ENCODE results near the gene DPYSL5.

The DPYSL5 gene

DNA sequence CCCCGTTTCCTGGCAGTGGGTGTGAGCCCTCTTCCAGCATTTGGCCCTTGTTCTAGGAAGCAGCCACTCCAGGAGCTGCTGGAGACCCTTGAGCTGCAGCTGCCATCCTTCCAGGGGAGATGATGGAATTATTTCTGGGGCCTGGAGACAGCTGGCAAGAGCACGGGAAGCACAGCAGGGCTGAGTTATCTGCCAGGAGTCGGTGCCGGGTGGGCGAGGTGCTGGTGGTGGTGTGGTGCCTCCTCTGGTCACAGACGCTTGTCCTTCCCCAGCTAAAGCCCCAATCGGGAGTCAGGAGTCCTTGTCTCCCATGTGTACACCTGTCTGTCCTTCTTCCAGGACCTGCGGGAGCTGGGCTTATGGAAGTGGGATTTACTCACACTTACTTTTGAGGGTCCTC is 36.0 kb downstream of the DPYSL5 start:
- CTCF ChIA-PET, result interaction anchor here (0.6 to 1.7 kb wide), 6 partner anchors 13 to 336 kb away, joined by 3 to 8 read pairs (median 3); no protein-coding TSS in a partner anchor

DNA sequence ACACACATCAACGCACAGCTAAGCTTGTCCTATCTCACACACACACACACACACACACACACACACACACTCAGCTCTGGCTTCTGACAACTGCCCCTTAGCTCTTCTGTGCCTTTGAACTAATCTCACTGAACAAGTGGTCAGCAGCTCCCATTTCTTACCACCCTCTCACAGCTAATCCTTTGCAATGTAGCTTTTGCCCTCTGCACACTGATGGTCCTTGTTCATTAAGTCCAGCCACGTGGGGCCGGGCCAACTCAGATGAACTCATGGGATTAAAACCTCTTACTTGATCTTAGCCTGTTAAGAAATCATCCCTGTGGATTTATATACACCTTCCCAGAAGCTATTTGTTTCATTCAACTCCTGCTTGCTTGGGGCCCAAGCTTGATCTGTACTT is 36.6 kb downstream of the DPYSL5 start:
- DNase-seq, result no peak
- CTCF ChIA-PET, result interaction anchor here (0.6 to 1.7 kb wide), 6 partner anchors 14 to 336 kb away, joined by 3 to 8 read pairs (median 3); no protein-coding TSS in a partner anchor
- H3K27me3 ChIP-seq (replicated peaks in 2 of 5; ENCODE audit: control insufficient read depth in 4 of 5, insufficient read depth in 5 of 5, low read length in 4 of 5), result no peaks in the 10 kb centered on the region

More for the DNA sequence above, 36.0 kb downstream of the DPYSL5 start:
- Histone ChIP-seq H3K27me3 (replicated peaks in 2 of 5; ENCODE audit: control insufficient read depth in 4 of 5, insufficient read depth in 5 of 5, low read length in 4 of 5) (no peaks in the 10 kb centered on the region), H3K4me3 (ENCODE audit: control insufficient read depth in 1 of 7, extremely low read depth in 1 of 7, insufficient read depth in 4 of 7, low read depth in 2 of 7, low read length in 6 of 7) (no peak overlapping the region), H3K36me3 (ENCODE audit: control insufficient read depth in 4 of 4, insufficient read depth in 4 of 4, low read length in 3 of 4) (no peaks in the 10 kb centered on the region), H3K4me1 (ENCODE audit: control extremely low read depth in 1 of 4, control insufficient read depth in 4 of 4, insufficient read depth in 4 of 4, low read length in 3 of 4) (peaks cover 15 to 43% (median 29%) of the 10 kb centered on the region in 4 experiments), H3K9me3 (ENCODE audit: control extremely low read depth in 1 of 5, control insufficient read depth in 4 of 5, insufficient read depth in 2 of 5, low read depth in 1 of 5, low read length in 4 of 5) (no peaks in the 10 kb centered on the region), H3K27ac (ENCODE audit: insufficient read depth in 1 of 2, low read depth in 1 of 2, low read length in 2 of 2, poor library complexity in 1 of 2, severe bottlenecking in 2 of 2) (no peak overlapping the region)
- POLR2A ChIA-PET, result no interaction called here
- WGBS (ENCODE audit: insufficient coverage), result 96% methylated on average over 8 of the region's 8 CpGs
- DNase-seq, result no peak

DNA sequence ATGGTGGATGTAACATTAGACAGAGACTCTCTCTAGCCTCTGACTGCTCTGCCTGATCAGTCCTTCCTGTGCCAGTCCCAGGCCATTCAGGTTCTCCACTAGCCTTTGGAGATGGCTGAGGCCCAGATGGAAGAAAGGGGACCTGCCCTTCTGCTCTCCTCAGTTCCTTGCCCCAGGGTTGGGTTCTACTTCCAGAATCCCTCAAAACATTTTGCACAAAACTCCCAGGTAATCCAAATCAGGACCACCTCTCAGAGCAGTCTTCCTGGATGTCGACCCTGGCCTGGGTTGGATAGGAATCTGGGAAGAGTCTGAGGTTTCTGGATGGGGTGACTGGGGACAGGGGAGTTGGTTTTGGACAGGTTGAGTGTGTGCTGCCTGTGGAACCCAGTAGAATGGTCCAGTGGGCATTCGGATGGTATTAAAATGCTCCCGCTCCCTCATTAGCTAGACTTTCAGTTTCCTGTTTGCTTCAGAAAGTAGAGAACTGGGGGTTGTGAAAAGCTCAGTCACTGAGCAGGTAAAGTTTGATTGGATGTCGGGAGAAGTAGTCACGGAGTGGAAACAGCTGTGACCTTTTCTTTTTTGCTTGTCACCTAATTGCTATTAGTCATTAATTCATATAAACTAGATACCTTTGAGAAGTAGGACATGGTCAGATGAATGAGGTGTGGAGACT is 37.9 kb downstream of the DPYSL5 start:
- Histone ChIP-seq H3K36me3 (ENCODE audit: control insufficient read depth in 4 of 4, insufficient read depth in 4 of 4, low read length in 3 of 4) (no peaks in the 10 kb centered on the region), H3K27ac (ENCODE audit: insufficient read depth in 1 of 2, low read depth in 1 of 2, low read length in 2 of 2, poor library complexity in 1 of 2, severe bottlenecking in 2 of 2) (no peak overlapping the region), H3K27me3 (replicated peaks in 2 of 5; ENCODE audit: control insufficient read depth in 4 of 5, insufficient read depth in 5 of 5, low read length in 4 of 5) (no peaks in the 10 kb centered on the region), H3K9me3 (ENCODE audit: control extremely low read depth in 1 of 5, control insufficient read depth in 4 of 5, insufficient read depth in 2 of 5, low read depth in 1 of 5, low read length in 4 of 5) (no peaks in the 10 kb centered on the region), H3K4me3 (ENCODE audit: control insufficient read depth in 1 of 7, extremely low read depth in 1 of 7, insufficient read depth in 4 of 7, low read depth in 2 of 7, low read length in 6 of 7) (no peak overlapping the region), H3K4me1 (ENCODE audit: control extremely low read depth in 1 of 4, control insufficient read depth in 4 of 4, insufficient read depth in 4 of 4, low read length in 3 of 4) (peaks cover 15 to 40% (median 27%) of the 10 kb centered on the region in 4 experiments)
- 70% methylated on average over 2 of the region's 5 CpGs for WGBS (ENCODE audit: insufficient coverage)
- ChIA-PET CTCF (no interaction called here), POLR2A (no interaction called here)
- DNase-seq, result peak in 1 of 3 donors; percentile 19

More for the DNA sequence above, 36.6 kb downstream of the DPYSL5 start:
- Histone ChIP-seq H3K4me1 (ENCODE audit: control extremely low read depth in 1 of 4, control insufficient read depth in 4 of 4, insufficient read depth in 4 of 4, low read length in 3 of 4) (peaks cover 15 to 44% (median 29%) of the 10 kb centered on the region in 4 experiments), H3K4me3 (ENCODE audit: control insufficient read depth in 1 of 7, extremely low read depth in 1 of 7, insufficient read depth in 4 of 7, low read depth in 2 of 7, low read length in 6 of 7) (no peak overlapping the region), H3K27ac (ENCODE audit: insufficient read depth in 1 of 2, low read depth in 1 of 2, low read length in 2 of 2, poor library complexity in 1 of 2, severe bottlenecking in 2 of 2) (no peak overlapping the region), H3K9me3 (ENCODE audit: control extremely low read depth in 1 of 5, control insufficient read depth in 4 of 5, insufficient read depth in 2 of 5, low read depth in 1 of 5, low read length in 4 of 5) (no peaks in the 10 kb centered on the region), H3K36me3 (ENCODE audit: control insufficient read depth in 4 of 4, insufficient read depth in 4 of 4, low read length in 3 of 4) (no peaks in the 10 kb centered on the region)
- WGBS (ENCODE audit: insufficient coverage), result 81% methylated on average over 3 of the region's 3 CpGs
- POLR2A ChIA-PET, result no interaction called here

DNA sequence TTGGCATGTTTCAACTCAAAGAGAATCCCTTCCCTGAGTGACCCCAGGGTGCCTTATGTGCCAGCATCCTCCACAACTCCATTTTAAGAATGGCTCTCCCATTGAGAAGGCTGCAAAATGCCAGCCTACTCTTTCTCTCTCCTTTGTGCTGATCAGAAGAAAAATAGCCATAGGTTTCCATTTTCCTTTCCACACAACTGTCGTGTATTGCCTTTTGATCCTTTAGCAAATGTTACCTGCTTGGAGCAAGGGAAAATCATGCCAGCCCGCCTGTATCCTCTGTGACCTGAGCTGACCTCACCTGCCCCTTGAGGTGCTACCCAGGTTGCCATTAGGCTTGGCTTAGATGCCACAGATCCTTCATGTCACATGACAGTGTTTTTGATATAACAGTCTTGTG is 38.8 kb downstream of the DPYSL5 start:
- no peak overlapping the region for H3K27ac ChIP-seq (ENCODE audit: insufficient read depth in 1 of 2, low read depth in 1 of 2, low read length in 2 of 2, poor library complexity in 1 of 2, severe bottlenecking in 2 of 2)
- peaks cover 15 to 39% (median 27%) of the 10 kb centered on the region in 4 experiments for H3K4me1 ChIP-seq (ENCODE audit: control extremely low read depth in 1 of 4, control insufficient read depth in 4 of 4, insufficient read depth in 4 of 4, low read length in 3 of 4)
- peak overlapping the region in 1 of 7 experiments; percentile 0 for H3K4me3 ChIP-seq (ENCODE audit: control insufficient read depth in 1 of 7, extremely low read depth in 1 of 7, insufficient read depth in 4 of 7, low read depth in 2 of 7, low read length in 6 of 7)
- ChIA-PET CTCF (interaction anchor here (0.7 to 1.5 kb wide), 3 partner anchors 11 to 40 kb away, joined by 3 to 6 read pairs (median 4); no protein-coding TSS in a partner anchor), POLR2A (no interaction called here)
- H3K27me3 ChIP-seq (replicated peaks in 2 of 5; ENCODE audit: control insufficient read depth in 4 of 5, insufficient read depth in 5 of 5, low read length in 4 of 5), result no peaks in the 10 kb centered on the region
- no peaks in the 10 kb centered on the region for H3K9me3 ChIP-seq (ENCODE audit: control extremely low read depth in 1 of 5, control insufficient read depth in 4 of 5, insufficient read depth in 2 of 5, low read depth in 1 of 5, low read length in 4 of 5)
- no peak for DNase-seq
- no peaks in the 10 kb centered on the region for H3K36me3 ChIP-seq (ENCODE audit: control insufficient read depth in 4 of 4, insufficient read depth in 4 of 4, low read length in 3 of 4)
- WGBS (ENCODE audit: insufficient coverage), result 67% methylated on average over 1 of the region's 2 CpGs

DNA sequence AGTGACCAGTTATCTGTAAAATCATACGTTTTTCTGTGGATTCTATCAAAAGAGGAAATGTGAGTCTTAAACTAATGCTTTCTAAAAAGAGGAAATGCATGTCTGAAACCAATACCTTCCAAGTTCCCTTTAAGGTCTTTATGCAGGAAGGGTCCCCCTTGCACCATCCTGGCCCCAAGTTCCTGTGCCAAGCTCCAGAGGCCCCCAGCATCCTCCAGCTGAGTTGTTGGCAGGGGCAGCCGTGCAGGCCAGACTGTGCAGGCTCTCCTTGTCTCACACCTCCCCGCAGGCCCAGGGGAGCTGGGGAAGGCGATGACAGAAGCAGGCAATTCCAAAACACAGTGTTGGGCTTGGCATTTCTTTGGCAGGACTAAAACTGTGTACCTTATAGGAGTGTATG is 39.2 kb downstream of the DPYSL5 start:
- 0% methylated on average over 3 of the region's 4 CpGs for WGBS (ENCODE audit: insufficient coverage)
- Histone ChIP-seq H3K9me3 (ENCODE audit: control extremely low read depth in 1 of 5, control insufficient read depth in 4 of 5, insufficient read depth in 2 of 5, low read depth in 1 of 5, low read length in 4 of 5) (no peaks in the 10 kb centered on the region), H3K4me3 (ENCODE audit: control insufficient read depth in 1 of 7, extremely low read depth in 1 of 7, insufficient read depth in 4 of 7, low read depth in 2 of 7, low read length in 6 of 7) (peak overlapping the region in 3 of 7 experiments; percentile 0 to 43 (median 9)), H3K27me3 (replicated peaks in 2 of 5; ENCODE audit: control insufficient read depth in 4 of 5, insufficient read depth in 5 of 5, low read length in 4 of 5) (no peaks in the 10 kb centered on the region), H3K27ac (ENCODE audit: insufficient read depth in 1 of 2, low read depth in 1 of 2, low read length in 2 of 2, poor library complexity in 1 of 2, severe bottlenecking in 2 of 2) (no peak overlapping the region), H3K4me1 (ENCODE audit: control extremely low read depth in 1 of 4, control insufficient read depth in 4 of 4, insufficient read depth in 4 of 4, low read length in 3 of 4) (peaks cover 15 to 39% (median 27%) of the 10 kb centered on the region in 4 experiments), H3K36me3 (ENCODE audit: control insufficient read depth in 4 of 4, insufficient read depth in 4 of 4, low read length in 3 of 4) (no peaks in the 10 kb centered on the region)
- ChIA-PET POLR2A (interaction anchor here (0.6 to 1.0 kb wide), 2 partner anchors 14 to 44 kb away, joined by 3 read pairs; no protein-coding TSS in a partner anchor), CTCF (interaction anchor here (0.7 to 1.5 kb wide), 3 partner anchors 11 to 41 kb away, joined by 3 to 6 read pairs (median 4); no protein-coding TSS in a partner anchor)
- DNase-seq, result peak; percentile 31 to 83 (median 77)

DNA sequence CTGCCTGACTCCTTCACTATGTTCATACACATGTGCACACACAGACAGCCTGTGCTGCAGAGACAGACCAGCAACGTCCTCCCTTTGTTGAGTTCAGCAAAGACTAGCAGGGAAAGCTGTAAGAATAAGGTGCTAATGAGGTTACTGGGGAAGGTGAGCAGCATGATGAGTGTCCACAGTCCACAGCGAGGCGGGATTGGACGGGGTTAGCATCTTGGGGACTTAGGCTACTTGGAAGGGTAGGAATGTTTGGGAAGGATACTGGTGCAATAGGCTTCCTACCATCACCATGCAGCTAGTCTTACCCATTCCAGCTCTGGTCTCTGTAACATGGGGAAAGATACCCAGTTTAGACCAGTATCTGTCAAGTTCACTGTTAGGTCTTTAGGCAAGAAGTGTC is 41.9 kb downstream of the DPYSL5 start:
- Histone ChIP-seq H3K27ac (ENCODE audit: insufficient read depth in 1 of 2, low read depth in 1 of 2, low read length in 2 of 2, poor library complexity in 1 of 2, severe bottlenecking in 2 of 2) (no peak overlapping the region), H3K4me3 (ENCODE audit: control insufficient read depth in 1 of 7, extremely low read depth in 1 of 7, insufficient read depth in 4 of 7, low read depth in 2 of 7, low read length in 6 of 7) (no peak overlapping the region), H3K36me3 (ENCODE audit: control insufficient read depth in 4 of 4, insufficient read depth in 4 of 4, low read length in 3 of 4) (no peaks in the 10 kb centered on the region), H3K9me3 (ENCODE audit: control extremely low read depth in 1 of 5, control insufficient read depth in 4 of 5, insufficient read depth in 2 of 5, low read depth in 1 of 5, low read length in 4 of 5) (peaks cover 0 to 2% (median 0%) of the 10 kb centered on the region in 5 experiments), H3K4me1 (ENCODE audit: control extremely low read depth in 1 of 4, control insufficient read depth in 4 of 4, insufficient read depth in 4 of 4, low read length in 3 of 4) (peaks cover 15 to 39% (median 27%) of the 10 kb centered on the region in 4 experiments), H3K27me3 (replicated peaks in 2 of 5; ENCODE audit: control insufficient read depth in 4 of 5, insufficient read depth in 5 of 5, low read length in 4 of 5) (no peaks in the 10 kb centered on the region)
- DNase-seq, result no peak
- POLR2A ChIA-PET, result no interaction called here
- CTCF ChIA-PET, result interaction anchor here (0.9 kb wide), 1 partner anchor 44 kb away, joined by 3 read pairs; no protein-coding TSS in a partner anchor
- WGBS (ENCODE audit: insufficient coverage), result 100% methylated on average over 3 of the region's 4 CpGs

DNA sequence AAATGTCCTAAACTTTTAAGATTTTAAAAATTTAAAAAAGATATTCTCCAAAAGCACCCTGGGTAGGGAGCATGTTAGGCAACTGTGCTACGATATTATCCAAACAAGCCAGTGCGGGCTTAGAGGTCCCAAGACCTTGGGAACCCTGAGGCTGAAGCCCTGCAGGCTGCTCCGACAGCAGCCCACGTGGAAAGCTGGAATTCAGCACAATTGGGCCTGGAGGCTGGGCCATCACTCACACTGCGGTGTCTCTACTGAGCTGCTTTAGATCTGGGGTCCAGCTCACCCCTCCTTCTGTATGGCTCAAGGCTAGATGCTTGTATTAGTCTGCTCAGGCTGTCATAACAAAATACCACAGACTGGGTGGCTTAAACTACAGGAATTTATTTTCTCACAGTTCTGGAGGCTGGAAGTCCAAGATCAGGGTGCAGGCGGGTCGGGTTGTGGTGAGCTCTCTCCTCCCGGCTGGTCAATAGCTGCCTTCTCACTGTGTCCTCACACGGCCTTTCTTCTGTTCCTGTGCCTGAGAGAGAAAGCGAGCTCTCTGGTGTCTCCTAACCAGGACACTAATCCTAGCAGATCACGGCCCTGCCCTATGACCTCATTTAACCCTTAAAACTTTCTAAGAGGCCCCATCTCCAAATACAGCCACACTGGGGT is 42.5 kb downstream of the DPYSL5 start:
- no peak overlapping the region for H3K27ac ChIP-seq (ENCODE audit: insufficient read depth in 1 of 2, low read depth in 1 of 2, low read length in 2 of 2, poor library complexity in 1 of 2, severe bottlenecking in 2 of 2)
- CTCF ChIA-PET, result no interaction called here
- H3K9me3 ChIP-seq (ENCODE audit: control extremely low read depth in 1 of 5, control insufficient read depth in 4 of 5, insufficient read depth in 2 of 5, low read depth in 1 of 5, low read length in 4 of 5), result peaks cover 0 to 8% (median 2%) of the 10 kb centered on the region in 5 experiments
- DNase-seq, result no peak
- no peaks in the 10 kb centered on the region for H3K27me3 ChIP-seq (replicated peaks in 2 of 5; ENCODE audit: control insufficient read depth in 4 of 5, insufficient read depth in 5 of 5, low read length in 4 of 5)
- H3K36me3 ChIP-seq (ENCODE audit: control insufficient read depth in 4 of 4, insufficient read depth in 4 of 4, low read length in 3 of 4), result no peaks in the 10 kb centered on the region
- no peak overlapping the region for H3K4me3 ChIP-seq (ENCODE audit: control insufficient read depth in 1 of 7, extremely low read depth in 1 of 7, insufficient read depth in 4 of 7, low read depth in 2 of 7, low read length in 6 of 7)
- peaks cover 15 to 37% (median 27%) of the 10 kb centered on the region in 4 experiments for H3K4me1 ChIP-seq (ENCODE audit: control extremely low read depth in 1 of 4, control insufficient read depth in 4 of 4, insufficient read depth in 4 of 4, low read length in 3 of 4)
- 95% methylated on average over 10 of the region's 11 CpGs for WGBS (ENCODE audit: insufficient coverage)
- POLR2A ChIA-PET, result interaction anchor here (0.7 kb wide), 1 partner anchor 61 kb away, joined by 3 read pairs; no protein-coding TSS in a partner anchor
